Neural crest cell (in vitro differentiated cells): ENCODE results near the gene GRM1. TPM values are rescaled to one million over a fixed set of nuclear protein-coding genes. Genes with fewer than 3 reads are reported as not detected.

ENCODE experiments used
- DNase-seq: peaks from one replicate; pipeline ENCODE4 v3.0.0; 2021; ENCODE audit warnings: low read depth, mixed read lengths, low spot score
- H3K27ac Mint-ChIP-seq: one replicate; pipeline ENCODE4 v1.8.0; 2021; ENCODE audit warnings: mild to moderate bottlenecking, mixed read lengths; ENCODE audit not compliant: unreplicated experiment
- H3K27me3 Mint-ChIP-seq: 2 replicates; pipeline ENCODE4 v1.8.0; 2021; ENCODE audit warnings: low read depth, mild to moderate bottlenecking, mixed read lengths
- H3K36me3 Mint-ChIP-seq: 2 replicates; pipeline ENCODE4 v1.8.0; 2021; ENCODE audit warnings: low read depth, mild to moderate bottlenecking, mixed read lengths
- H3K4me1 Mint-ChIP-seq: 2 replicates; pipeline ENCODE4 v1.8.0; 2021; ENCODE audit warnings: mixed read lengths
- H3K4me3 Mint-ChIP-seq: one replicate; pipeline ENCODE4 v1.8.0; 2021; ENCODE audit warnings: mild to moderate bottlenecking, mixed read lengths
- H3K9me3 Mint-ChIP-seq: 2 replicates; pipeline ENCODE4 v1.8.0; 2021; ENCODE audit warnings: mixed read lengths
- CTCF ChIP-seq: fragments of 200-600 bp; sonication (generic); conservative IDR thresholded peaks from 2 replicates; pipeline ENCODE4 v1.5.0; 2021; ENCODE audit warnings: antibody characterized with exemption, mild to moderate bottlenecking
- total RNA-seq: library from RNA; stranded (reverse); gene quantifications from 2 replicates; pipeline ENCODE4 v1.2.1, GENCODE V29; 2021

GRM1 gene
- total RNA-seq, 1 donor from 2014 or later: 0.63 TPM

DNA sequence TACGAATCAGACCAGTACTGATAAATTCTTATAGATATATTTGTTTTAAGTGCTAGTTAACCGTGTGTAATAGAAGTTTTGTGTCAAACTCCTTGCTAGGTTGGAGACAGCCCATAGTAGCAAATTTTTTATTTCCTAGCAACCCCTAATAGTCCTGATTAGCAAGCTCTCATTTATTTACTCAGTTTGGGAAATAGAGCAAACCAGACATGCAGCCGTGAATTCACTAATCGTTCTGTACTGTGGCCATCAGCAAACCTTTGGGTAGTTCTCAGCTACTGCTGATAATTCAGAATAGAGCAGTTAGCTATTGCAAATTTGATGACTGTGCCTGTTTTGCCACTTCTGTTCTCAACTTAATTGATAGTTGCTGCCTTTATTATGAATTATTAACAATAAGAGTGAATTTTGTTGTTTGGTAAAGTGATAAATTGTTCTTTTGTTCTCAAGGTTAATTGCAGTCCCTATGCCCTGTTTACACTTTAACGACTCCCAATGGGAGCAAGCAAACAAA is 215.8 kb downstream of the GRM1 start:
- no peak for TF ChIP-seq CTCF
- Mint-ChIP-seq H3K9me3 (peaks cover 6% of the 10 kb centered on the region), H3K4me3 (no peak overlapping the region), H3K36me3 (peaks cover 3% of the 10 kb centered on the region), H3K4me1 (peaks cover 4% of the 10 kb centered on the region), H3K27ac (no peak overlapping the region), H3K27me3 (no peaks in the 10 kb centered on the region)
- DNase-seq: no peak

DNA sequence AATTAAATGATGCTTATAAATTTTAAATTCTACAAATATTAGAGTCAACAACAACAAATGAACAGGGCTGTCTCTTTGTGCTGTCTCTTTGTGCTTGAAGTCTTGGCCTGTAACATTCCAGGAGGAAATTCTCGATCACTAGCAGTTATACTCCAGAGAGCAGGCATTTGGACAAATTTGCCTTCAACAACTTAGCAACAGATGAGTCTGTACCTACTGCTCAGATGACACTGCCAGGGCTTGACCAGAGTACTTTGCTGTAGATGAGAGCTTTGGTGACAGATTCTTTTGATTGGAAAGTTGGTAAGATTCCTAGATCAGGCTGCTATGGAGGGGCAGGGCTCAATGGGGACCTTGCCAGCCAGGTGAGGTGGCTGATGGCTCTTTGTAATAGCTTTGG is 217.2 kb downstream of the GRM1 start:
- Mint-ChIP-seq H3K4me1 (peaks cover 4% of the 10 kb centered on the region), H3K27ac (no peak overlapping the region)

GRCh38 chr6:146253691-146254090 is 224.8 kb downstream of the GRM1 start:
- Mint-ChIP-seq H3K36me3 (no peaks in the 10 kb centered on the region), H3K27ac (no peak overlapping the region), H3K4me1 (no peaks in the 10 kb centered on the region), H3K9me3 (no peaks in the 10 kb centered on the region), H3K4me3 (no peak overlapping the region), H3K27me3 (no peaks in the 10 kb centered on the region)
- no peak for TF ChIP-seq CTCF
- DNase-seq: no peak

More for the DNA sequence above, 217.2 kb downstream of the GRM1 start:
- peaks cover 6% of the 10 kb centered on the region for H3K9me3 Mint-ChIP-seq
- DNase-seq: no peak
- peaks cover 3% of the 10 kb centered on the region for H3K36me3 Mint-ChIP-seq
- H3K4me3 Mint-ChIP-seq: no peak overlapping the region
- no peaks in the 10 kb centered on the region for H3K27me3 Mint-ChIP-seq
- TF ChIP-seq CTCF: no peak

- DNase-seq: no peak
- H3K36me3 Mint-ChIP-seq: no peaks in the 10 kb centered on the region
- no peak overlapping the region for H3K27ac Mint-ChIP-seq
- no peak for TF ChIP-seq CTCF
- H3K4me3 Mint-ChIP-seq: no peak overlapping the region
- no peaks in the 10 kb centered on the region for H3K27me3 Mint-ChIP-seq
- H3K9me3 Mint-ChIP-seq: no peaks in the 10 kb centered on the region
- no peaks in the 10 kb centered on the region for H3K4me1 Mint-ChIP-seq
These were observed 229.3 kb downstream of the GRM1 start for GRCh38 chr6:146258206-146258605.

DNA sequence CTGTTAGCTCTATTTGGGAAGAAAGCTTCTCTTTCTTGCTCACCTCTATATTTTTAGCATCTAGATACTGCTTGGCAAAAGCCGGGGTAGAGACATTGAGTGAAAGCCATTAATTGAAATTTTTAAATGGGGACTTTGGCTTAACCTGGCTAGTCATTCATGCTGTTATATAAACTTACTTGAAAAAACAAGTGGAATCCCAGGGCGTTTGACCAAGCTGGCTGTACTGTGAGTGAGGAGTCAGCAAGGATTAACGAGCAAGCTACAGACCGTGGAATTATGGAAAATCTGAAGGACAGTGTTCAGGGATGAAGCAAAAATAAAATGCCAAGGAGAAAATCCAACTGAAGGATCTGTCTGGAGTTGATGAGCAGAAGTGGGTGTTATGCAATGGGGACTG is 232.0 kb downstream of the GRM1 start:
- no peaks in the 10 kb centered on the region for H3K4me1 Mint-ChIP-seq
- H3K27ac Mint-ChIP-seq: peak overlapping the region; percentile 11
- H3K4me3 Mint-ChIP-seq: no peak overlapping the region
- no peak for TF ChIP-seq CTCF
- H3K9me3 Mint-ChIP-seq: no peaks in the 10 kb centered on the region
- no peaks in the 10 kb centered on the region for H3K36me3 Mint-ChIP-seq
- H3K27me3 Mint-ChIP-seq: no peaks in the 10 kb centered on the region
- no peak for DNase-seq

DNA sequence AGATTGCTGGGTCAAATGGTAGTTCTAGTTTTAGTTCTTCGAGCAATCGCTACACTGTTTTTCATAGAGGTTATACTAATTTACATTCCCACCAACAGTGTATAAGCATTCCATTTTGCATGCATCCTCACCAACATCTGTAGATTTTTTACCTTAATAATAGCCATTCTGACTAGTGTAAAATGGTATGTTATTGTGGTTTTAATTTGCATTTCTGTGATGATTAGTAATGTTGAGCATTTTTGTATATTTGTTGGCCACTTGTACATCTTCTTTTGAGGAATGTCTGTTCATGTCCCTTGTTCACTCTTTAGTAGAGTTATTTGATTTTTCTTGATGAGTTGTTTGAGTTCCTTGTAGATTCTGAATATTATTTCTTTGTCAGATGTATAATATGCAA is 236.2 kb downstream of the GRM1 start:
- H3K4me1 Mint-ChIP-seq: no peaks in the 10 kb centered on the region
- no peaks in the 10 kb centered on the region for H3K36me3 Mint-ChIP-seq
- no peak overlapping the region for H3K27ac Mint-ChIP-seq
- H3K27me3 Mint-ChIP-seq: no peaks in the 10 kb centered on the region
- DNase-seq: no peak
- TF ChIP-seq CTCF: no peak
- no peak overlapping the region for H3K4me3 Mint-ChIP-seq
- H3K9me3 Mint-ChIP-seq: peaks cover 4% of the 10 kb centered on the region
